GM23338 (cell line): ENCODE results near the gene LAGE3.

Source experiments
- CREB1 ChIP-seq: fragments of 250-450 bp; sonication (Bioruptor Pico); IDR thresholded peaks from 2 replicates; pipeline ENCODE4 v1.5.0; 2020; ENCODE audit warnings: low read depth, mild to moderate bottlenecking, moderate library complexity
- EZH2 ChIP-seq: fragments of 200-600 bp; sonication (generic); IDR thresholded peaks from one replicate; pipeline ENCODE4 v1.8.0; 2017; ENCODE audit warnings: antibody characterized with exemption, mild to moderate bottlenecking, low read depth; ENCODE audit not compliant: unreplicated experiment
- EZH2phosphoT487 ChIP-seq: fragments of 200-600 bp; sonication (generic); IDR thresholded peaks from one replicate; pipeline ENCODE4 v1.8.1; 2018; ENCODE audit warnings: antibody characterized with exemption; ENCODE audit not compliant: unreplicated experiment
- JUNB ChIP-seq: IDR thresholded peaks from one replicate; pipeline ENCODE4 v1.6.1; 2016; ENCODE audit warnings: antibody characterized with exemption; ENCODE audit not compliant: unreplicated experiment
- POLR2AphosphoS5 ChIP-seq: IDR thresholded peaks from 2 replicates; pipeline ENCODE4 v1.6.1; 2016; ENCODE audit warnings: antibody characterized with exemption, low read depth
- STAT1 ChIP-seq: IDR thresholded peaks from one replicate; pipeline ENCODE4 v1.6.1; 2016; ENCODE audit warnings: antibody characterized with exemption; ENCODE audit not compliant: unreplicated experiment
- ZNF114 ChIP-seq: fragments of 250-450 bp; sonication (Bioruptor Pico); IDR thresholded peaks from 2 replicates; pipeline ENCODE4 v1.5.0; 2020; ENCODE audit warnings: mild to moderate bottlenecking, moderate library complexity
- TF ChIP-seq, protein P1 (sequence below), 2 experiments: fragments of 200-600 bp in 1 of 2; sonication (generic) in 1 of 2; conservative IDR thresholded peaks; 2 replicates each; pipeline versions ENCODE4 v1.5.1 to v1.6.1; 2016 to 2017; ENCODE audit warnings: antibody characterized with exemption in 2 of 2, low read depth in 2 of 2, mild to moderate bottlenecking in 2 of 2, moderate library complexity in 1 of 2
- TF ChIP-seq, protein P2 (sequence below): IDR thresholded peaks from one replicate; pipeline ENCODE4 v1.6.1; 2018; ENCODE audit warnings: antibody characterized with exemption; ENCODE audit not compliant: unreplicated experiment
- TF ChIP-seq, protein P3 (sequence below): IDR thresholded peaks from 2 replicates; pipeline ENCODE4 v1.6.1; 2016; ENCODE audit warnings: antibody characterized with exemption

DNA sequence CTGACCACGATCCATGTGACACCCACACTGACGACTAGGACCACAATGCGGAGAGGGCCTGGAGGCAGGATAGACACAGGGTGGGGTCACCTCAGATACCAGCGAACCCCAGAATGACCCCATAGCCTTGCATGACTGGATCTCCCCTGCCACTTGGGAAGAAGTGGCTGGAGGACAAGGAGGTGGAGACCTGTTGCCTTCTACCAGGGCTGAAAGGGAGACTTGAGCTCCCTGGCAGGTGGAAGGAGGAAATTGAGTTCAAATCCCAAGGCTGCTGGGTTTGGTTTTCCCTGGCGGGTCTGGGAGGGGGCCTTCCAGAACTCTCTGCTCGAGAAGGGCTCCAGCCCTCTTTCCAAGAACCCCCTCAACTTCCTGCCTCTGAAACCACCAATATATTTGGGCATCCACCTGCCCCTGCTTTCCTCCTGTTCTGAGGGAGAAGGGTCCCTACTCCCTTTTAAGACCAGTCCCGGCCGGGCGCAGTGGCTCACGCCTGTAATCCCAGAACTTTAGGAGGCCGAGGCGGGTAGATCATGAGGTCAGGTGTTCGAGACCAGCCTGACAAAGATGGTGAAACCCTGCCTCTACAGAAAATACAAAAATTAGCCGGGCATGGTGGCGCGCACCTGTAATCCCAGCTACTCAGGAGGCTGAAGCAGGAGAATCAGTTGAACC lies 33.9 kb upstream of the LAGE3 start:
- TF ChIP-seq, protein P1, sequence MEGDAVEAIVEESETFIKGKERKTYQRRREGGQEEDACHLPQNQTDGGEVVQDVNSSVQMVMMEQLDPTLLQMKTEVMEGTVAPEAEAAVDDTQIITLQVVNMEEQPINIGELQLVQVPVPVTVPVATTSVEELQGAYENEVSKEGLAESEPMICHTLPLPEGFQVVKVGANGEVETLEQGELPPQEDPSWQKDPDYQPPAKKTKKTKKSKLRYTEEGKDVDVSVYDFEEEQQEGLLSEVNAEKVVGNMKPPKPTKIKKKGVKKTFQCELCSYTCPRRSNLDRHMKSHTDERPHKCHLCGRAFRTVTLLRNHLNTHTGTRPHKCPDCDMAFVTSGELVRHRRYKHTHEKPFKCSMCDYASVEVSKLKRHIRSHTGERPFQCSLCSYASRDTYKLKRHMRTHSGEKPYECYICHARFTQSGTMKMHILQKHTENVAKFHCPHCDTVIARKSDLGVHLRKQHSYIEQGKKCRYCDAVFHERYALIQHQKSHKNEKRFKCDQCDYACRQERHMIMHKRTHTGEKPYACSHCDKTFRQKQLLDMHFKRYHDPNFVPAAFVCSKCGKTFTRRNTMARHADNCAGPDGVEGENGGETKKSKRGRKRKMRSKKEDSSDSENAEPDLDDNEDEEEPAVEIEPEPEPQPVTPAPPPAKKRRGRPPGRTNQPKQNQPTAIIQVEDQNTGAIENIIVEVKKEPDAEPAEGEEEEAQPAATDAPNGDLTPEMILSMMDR (conservative IDR thresholded peaks at IDR 0.05; ENCODE audit: low read depth in 2 of 2): no peak
- TF ChIP-seq EZH2: no peak
- TF ChIP-seq ZNF114 (CRISPR knock-in tag): no peak
- no peak for TF ChIP-seq CREB1 (CRISPR knock-in tag)
- no peak for TF ChIP-seq POLR2AphosphoS5
- no peak for TF ChIP-seq EZH2phosphoT487
- no peak for TF ChIP-seq JUNB
- TF ChIP-seq, protein P2, sequence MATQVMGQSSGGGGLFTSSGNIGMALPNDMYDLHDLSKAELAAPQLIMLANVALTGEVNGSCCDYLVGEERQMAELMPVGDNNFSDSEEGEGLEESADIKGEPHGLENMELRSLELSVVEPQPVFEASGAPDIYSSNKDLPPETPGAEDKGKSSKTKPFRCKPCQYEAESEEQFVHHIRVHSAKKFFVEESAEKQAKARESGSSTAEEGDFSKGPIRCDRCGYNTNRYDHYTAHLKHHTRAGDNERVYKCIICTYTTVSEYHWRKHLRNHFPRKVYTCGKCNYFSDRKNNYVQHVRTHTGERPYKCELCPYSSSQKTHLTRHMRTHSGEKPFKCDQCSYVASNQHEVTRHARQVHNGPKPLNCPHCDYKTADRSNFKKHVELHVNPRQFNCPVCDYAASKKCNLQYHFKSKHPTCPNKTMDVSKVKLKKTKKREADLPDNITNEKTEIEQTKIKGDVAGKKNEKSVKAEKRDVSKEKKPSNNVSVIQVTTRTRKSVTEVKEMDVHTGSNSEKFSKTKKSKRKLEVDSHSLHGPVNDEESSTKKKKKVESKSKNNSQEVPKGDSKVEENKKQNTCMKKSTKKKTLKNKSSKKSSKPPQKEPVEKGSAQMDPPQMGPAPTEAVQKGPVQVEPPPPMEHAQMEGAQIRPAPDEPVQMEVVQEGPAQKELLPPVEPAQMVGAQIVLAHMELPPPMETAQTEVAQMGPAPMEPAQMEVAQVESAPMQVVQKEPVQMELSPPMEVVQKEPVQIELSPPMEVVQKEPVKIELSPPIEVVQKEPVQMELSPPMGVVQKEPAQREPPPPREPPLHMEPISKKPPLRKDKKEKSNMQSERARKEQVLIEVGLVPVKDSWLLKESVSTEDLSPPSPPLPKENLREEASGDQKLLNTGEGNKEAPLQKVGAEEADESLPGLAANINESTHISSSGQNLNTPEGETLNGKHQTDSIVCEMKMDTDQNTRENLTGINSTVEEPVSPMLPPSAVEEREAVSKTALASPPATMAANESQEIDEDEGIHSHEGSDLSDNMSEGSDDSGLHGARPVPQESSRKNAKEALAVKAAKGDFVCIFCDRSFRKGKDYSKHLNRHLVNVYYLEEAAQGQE: no peak
- TF ChIP-seq, protein P3, sequence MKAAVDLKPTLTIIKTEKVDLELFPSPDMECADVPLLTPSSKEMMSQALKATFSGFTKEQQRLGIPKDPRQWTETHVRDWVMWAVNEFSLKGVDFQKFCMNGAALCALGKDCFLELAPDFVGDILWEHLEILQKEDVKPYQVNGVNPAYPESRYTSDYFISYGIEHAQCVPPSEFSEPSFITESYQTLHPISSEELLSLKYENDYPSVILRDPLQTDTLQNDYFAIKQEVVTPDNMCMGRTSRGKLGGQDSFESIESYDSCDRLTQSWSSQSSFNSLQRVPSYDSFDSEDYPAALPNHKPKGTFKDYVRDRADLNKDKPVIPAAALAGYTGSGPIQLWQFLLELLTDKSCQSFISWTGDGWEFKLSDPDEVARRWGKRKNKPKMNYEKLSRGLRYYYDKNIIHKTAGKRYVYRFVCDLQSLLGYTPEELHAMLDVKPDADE: no peak
- TF ChIP-seq STAT1: no peak
